ENCODE measurements around the gene ADGRV1.

The ADGRV1 gene

DNA sequence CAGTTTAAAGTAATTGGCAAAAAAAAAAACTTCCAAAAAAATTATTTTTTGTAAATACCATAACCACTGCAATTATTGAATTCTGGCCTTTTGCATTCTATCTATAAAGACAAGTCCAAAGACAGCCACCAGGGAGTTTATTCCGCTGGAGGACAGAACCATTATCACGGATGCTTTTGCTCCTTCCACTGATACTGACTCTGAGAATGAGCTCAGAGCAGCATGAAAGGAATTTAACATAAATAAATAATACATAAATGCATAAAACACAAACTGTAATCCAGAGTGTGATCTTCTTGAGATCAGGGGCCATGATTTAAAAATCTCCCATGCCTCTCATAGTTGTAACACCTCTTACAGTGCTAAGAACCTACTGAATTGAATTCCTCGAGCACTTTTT is 559.8 kb downstream of the ADGRV1 start:
- Histone ChIP-seq H3K27ac (no peak overlapping the region), H3K4me1 (peaks cover 15% of the 10 kb centered on the region), H3K9ac (no peak overlapping the region), H3K27me3 (no peaks in the 10 kb centered on the region), H3K9me3 (no peaks in the 10 kb centered on the region), H3K4me2 (no peak overlapping the region), H4K20me1 (no peaks in the 10 kb centered on the region), H3K4me3 (no peak overlapping the region), H3K36me3 (no peaks in the 10 kb centered on the region)
- no peak for TF ChIP-seq Cebpa-rat (IDR thresholded peaks at IDR 0.05)

GRCh38 chr5:91118796-91119195 is 560.2 kb downstream of the ADGRV1 start:
- no peak overlapping the region for H3K4me3 ChIP-seq
- H4K20me1 ChIP-seq: no peaks in the 10 kb centered on the region
- no peaks in the 10 kb centered on the region for H3K9me3 ChIP-seq
- no peak overlapping the region for H3K9ac ChIP-seq
- no peaks in the 10 kb centered on the region for H3K27me3 ChIP-seq
- no peaks in the 10 kb centered on the region for H3K36me3 ChIP-seq
- no peak overlapping the region for H3K27ac ChIP-seq
- no peak for TF ChIP-seq Cebpa-rat (IDR thresholded peaks at IDR 0.05)
- H3K4me2 ChIP-seq: no peak overlapping the region
- H3K4me1 ChIP-seq: peaks cover 12% of the 10 kb centered on the region

DNA sequence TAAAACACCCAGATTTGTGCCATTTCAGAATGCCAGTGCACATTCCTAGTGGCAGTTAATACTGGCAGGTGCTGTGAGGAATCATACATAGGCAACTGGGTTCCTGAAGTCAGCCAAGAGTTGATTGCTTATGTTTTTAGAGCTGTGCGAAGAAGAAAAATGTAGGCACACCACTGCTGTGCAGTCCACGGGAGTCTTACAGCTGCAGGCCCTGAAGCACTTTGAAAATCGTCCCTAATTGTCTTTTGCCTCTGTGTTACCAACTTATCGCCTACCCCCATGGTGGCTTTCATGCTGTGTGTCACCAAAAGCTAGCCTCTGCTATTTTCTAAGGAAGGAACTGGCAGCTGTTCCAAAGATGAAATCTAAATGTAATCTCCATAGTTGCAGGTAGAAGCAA is 560.6 kb downstream of the ADGRV1 start:
- H3K4me3 ChIP-seq: no peak overlapping the region
- H3K4me1 ChIP-seq: peaks cover 8% of the 10 kb centered on the region
- H3K9me3 ChIP-seq: no peaks in the 10 kb centered on the region
- H3K27ac ChIP-seq: no peak overlapping the region
- no peak overlapping the region for H3K4me2 ChIP-seq
- H3K36me3 ChIP-seq: no peaks in the 10 kb centered on the region
- no peaks in the 10 kb centered on the region for H3K27me3 ChIP-seq
- H3K9ac ChIP-seq: no peak overlapping the region
- no peaks in the 10 kb centered on the region for H4K20me1 ChIP-seq
- no peak for TF ChIP-seq Cebpa-rat (IDR thresholded peaks at IDR 0.05)

DNA sequence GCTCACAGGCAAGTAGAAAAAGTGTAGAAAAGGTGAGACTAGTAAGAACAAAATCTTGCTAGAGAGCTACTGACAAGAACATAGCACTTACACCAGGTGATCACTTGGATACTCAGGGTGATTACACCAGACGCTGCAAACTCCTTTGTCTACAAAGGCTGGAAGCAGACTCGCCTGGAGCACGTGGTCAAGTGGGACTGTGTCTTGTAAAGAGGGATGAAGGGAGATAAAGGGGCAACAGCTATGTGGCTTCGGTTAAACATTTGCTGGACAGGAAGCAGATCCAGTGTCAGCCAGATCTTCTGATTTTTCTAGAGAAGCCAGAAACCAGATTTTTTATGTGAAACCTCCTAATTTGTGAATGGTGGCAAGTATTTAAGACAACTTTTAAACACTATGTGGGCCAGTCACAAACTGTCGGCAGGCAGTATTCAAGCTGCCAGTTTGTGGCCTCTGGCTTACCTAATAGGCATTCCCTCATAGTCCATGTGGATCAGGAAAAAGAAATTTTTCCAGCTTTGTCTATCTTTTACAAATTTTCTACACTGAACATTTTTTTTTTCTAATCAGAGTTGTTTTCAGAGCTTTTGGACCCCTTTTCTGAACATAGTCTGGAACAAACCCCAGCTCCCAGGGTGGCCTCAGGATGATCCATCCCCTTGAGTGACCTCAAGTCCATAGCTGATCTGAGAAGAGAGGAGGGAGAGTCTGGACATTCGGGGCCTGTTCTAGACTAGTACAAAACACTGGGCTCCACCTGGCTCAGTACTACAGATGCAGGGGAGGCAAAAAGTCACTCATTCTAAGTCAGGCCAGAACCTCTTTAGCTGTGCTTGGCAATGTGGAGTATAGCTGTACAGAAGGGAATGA is 561.6 kb downstream of the ADGRV1 start:
- no peak overlapping the region for H3K4me2 ChIP-seq
- H3K4me1 ChIP-seq: no peaks in the 10 kb centered on the region
- H3K9ac ChIP-seq: no peak overlapping the region
- no peak overlapping the region for H3K27ac ChIP-seq
- no peaks in the 10 kb centered on the region for H3K36me3 ChIP-seq
- no peaks in the 10 kb centered on the region for H3K9me3 ChIP-seq
- H3K4me3 ChIP-seq: no peak overlapping the region
- TF ChIP-seq Cebpa-rat (IDR thresholded peaks at IDR 0.05): no peak
- no peaks in the 10 kb centered on the region for H3K27me3 ChIP-seq
- H4K20me1 ChIP-seq: no peaks in the 10 kb centered on the region

DNA sequence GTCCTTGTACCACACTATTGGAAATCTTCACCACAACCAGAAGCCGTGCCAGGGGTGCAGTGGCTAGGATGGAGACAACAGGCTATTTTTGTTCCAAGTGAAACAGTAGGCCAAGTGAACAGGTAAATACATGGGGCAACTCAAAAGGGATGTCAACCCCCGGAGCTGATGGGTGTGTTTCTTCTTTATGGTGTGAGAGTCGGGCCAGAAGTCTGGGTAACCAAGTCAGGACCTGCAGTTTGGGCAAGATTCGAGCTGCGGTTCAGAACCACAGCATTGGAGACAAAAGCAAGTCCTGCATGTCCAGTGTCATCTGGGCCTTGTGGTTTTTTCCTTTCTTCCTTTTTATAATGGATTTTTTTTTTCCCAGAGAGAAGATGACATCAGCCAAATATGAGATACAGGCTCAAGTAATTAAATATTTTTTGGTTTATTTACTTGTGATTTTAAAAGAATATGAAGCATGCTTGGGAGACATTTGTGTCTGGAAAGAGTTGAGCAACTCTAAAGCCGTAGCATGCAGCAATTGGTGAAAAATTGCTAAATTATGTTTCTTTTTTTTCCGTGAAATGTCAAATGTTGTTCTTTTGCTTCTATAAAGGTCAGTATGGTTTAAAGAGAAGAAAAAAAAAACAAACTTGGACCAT is 562.9 kb downstream of the ADGRV1 start:
- H4K20me1 ChIP-seq: no peaks in the 10 kb centered on the region
- no peaks in the 10 kb centered on the region for H3K27me3 ChIP-seq
- H3K9ac ChIP-seq: no peak overlapping the region
- no peak overlapping the region for H3K4me2 ChIP-seq
- no peaks in the 10 kb centered on the region for H3K9me3 ChIP-seq
- TF ChIP-seq Cebpa-rat (IDR thresholded peaks at IDR 0.05): no peak
- H3K36me3 ChIP-seq: no peaks in the 10 kb centered on the region
- no peaks in the 10 kb centered on the region for H3K4me1 ChIP-seq
- no peak overlapping the region for H3K27ac ChIP-seq
- no peak overlapping the region for H3K4me3 ChIP-seq

DNA sequence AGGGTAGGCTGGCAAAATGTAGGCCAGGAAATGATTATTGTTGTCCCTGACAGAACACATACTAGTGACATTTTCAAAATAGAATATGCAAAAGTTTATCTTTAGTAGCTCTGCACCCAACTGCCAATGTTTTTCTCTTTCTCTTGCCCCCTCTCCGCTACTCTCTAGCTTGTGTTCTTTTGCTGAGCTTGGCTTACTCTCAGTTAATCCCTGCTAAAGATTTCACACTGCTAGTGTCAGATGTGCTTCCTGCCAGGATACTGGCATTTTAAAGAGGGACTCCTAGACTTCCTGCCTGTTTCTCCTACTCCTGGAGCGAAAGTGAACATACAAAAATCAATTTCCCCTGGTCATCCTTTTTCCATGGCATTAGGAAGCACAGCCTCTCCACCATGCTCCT is 564.1 kb downstream of the ADGRV1 start:
- no peak overlapping the region for H3K4me2 ChIP-seq
- no peak overlapping the region for H3K9ac ChIP-seq
- no peaks in the 10 kb centered on the region for H3K9me3 ChIP-seq
- no peak overlapping the region for H3K27ac ChIP-seq
- H3K36me3 ChIP-seq: no peaks in the 10 kb centered on the region
- H3K4me3 ChIP-seq: no peak overlapping the region
- H3K27me3 ChIP-seq: no peaks in the 10 kb centered on the region
- H3K4me1 ChIP-seq: no peaks in the 10 kb centered on the region
- no peak for TF ChIP-seq Cebpa-rat (IDR thresholded peaks at IDR 0.05)
- H4K20me1 ChIP-seq: no peaks in the 10 kb centered on the region

DNA sequence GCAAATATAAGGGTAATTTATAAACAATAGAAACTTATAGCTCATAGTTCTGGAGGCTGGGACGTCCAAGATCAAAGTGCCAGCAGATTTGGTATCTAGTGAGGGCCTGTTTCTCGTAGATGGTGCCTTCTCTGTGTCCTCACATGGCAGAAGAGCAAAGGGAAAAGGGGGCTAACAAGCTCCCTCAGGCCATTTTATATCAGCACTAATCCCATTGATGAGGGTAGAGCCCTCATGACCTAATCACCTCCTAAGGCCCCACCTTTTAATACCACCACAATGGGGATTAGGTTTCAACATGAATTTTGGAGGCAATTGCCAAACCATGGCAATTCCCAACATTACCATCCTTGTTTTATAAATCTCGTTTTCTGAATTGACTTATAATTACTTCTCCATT is 564.7 kb downstream of the ADGRV1 start:
- no peak overlapping the region for H3K4me2 ChIP-seq
- no peaks in the 10 kb centered on the region for H3K4me1 ChIP-seq
- no peak for TF ChIP-seq Cebpa-rat (IDR thresholded peaks at IDR 0.05)
- no peaks in the 10 kb centered on the region for H3K36me3 ChIP-seq
- no peak overlapping the region for H3K4me3 ChIP-seq
- H4K20me1 ChIP-seq: no peaks in the 10 kb centered on the region
- no peaks in the 10 kb centered on the region for H3K9me3 ChIP-seq
- H3K27me3 ChIP-seq: no peaks in the 10 kb centered on the region
- H3K9ac ChIP-seq: no peak overlapping the region
- H3K27ac ChIP-seq: no peak overlapping the region

GRCh38 chr5:91123901-91124300 is 565.3 kb downstream of the ADGRV1 start:
- no peaks in the 10 kb centered on the region for H3K27me3 ChIP-seq
- no peaks in the 10 kb centered on the region for H3K36me3 ChIP-seq
- H4K20me1 ChIP-seq: no peaks in the 10 kb centered on the region
- H3K27ac ChIP-seq: no peak overlapping the region
- H3K4me3 ChIP-seq: no peak overlapping the region
- H3K9me3 ChIP-seq: no peaks in the 10 kb centered on the region
- no peaks in the 10 kb centered on the region for H3K4me1 ChIP-seq
- no peak overlapping the region for H3K4me2 ChIP-seq
- no peak overlapping the region for H3K9ac ChIP-seq
- no peak for TF ChIP-seq Cebpa-rat (IDR thresholded peaks at IDR 0.05)

DNA sequence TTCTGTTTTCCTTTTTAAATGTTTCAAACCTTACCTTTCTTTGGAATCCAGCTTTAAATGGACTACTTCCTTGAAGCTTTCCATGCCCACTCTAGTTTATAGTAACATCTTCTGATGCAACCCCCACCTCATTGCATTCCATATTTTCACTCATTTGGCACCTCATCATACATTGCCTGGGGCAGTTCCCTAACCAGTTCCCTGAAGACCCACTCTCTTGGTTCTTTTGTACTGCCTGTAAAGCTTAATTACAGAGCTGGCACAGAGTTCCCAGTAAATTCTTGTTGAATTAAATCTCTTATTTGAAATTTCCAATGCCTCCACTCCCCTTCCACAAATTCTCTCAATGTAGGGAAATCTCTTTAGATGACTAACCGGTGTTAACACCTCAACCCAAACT is 567.3 kb downstream of the ADGRV1 start:
- H3K4me3 ChIP-seq: no peak overlapping the region
- H3K36me3 ChIP-seq: no peaks in the 10 kb centered on the region
- no peak overlapping the region for H3K27ac ChIP-seq
- no peak overlapping the region for H3K9ac ChIP-seq
- no peaks in the 10 kb centered on the region for H4K20me1 ChIP-seq
- no peaks in the 10 kb centered on the region for H3K4me1 ChIP-seq
- TF ChIP-seq Cebpa-rat (IDR thresholded peaks at IDR 0.05): no peak
- H3K27me3 ChIP-seq: no peaks in the 10 kb centered on the region
- no peak overlapping the region for H3K4me2 ChIP-seq
- H3K9me3 ChIP-seq: no peaks in the 10 kb centered on the region

DNA sequence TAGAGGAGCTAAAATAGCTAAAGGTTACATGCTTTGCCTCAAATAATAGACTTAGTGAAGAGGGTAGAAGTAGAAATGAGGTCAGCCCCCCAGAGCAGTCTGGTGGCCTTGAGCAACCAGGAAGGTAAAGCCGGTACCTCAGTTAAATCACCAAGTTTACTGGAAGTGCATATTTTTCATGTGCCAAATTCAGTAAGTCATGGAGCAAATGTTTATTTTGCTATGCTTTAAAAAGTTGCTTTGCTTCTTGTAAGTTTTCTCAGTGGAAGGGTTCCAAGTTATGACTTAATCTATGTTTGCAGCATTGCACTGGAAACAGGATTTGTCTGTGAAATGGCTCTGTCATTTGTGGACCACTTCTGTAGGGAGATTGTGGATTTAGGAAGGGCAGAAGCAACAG is 567.9 kb downstream of the ADGRV1 start:
- H3K9me3 ChIP-seq: no peaks in the 10 kb centered on the region
- no peak for TF ChIP-seq Cebpa-rat (IDR thresholded peaks at IDR 0.05)

More for the DNA sequence above, 567.9 kb downstream of the ADGRV1 start:
- Histone ChIP-seq H3K9ac (no peak overlapping the region), H3K4me1 (no peaks in the 10 kb centered on the region), H3K36me3 (no peaks in the 10 kb centered on the region), H3K27me3 (no peaks in the 10 kb centered on the region), H4K20me1 (no peaks in the 10 kb centered on the region), H3K27ac (no peak overlapping the region), H3K4me2 (no peak overlapping the region), H3K4me3 (no peak overlapping the region)
